ENCODE measurements around the gene NOL7.

- TF ChIP-seq CTCF (IDR thresholded peaks at IDR 0.05 in 2 of 3, conservative IDR thresholded peaks at IDR 0.05 in 1 of 3; ENCODE audit: borderline replicate concordance in 1 of 3, insufficient read depth in 1 of 3, low read depth in 2 of 3, low read length in 2 of 3) = no peak
- no peak for TF ChIP-seq EGR1 (IDR thresholded peaks at IDR 0.05; ENCODE audit: low read depth)
- no peak for TF ChIP-seq ELF1 (IDR thresholded peaks at IDR 0.05; ENCODE audit: borderline replicate concordance, low read depth)
- TF ChIP-seq FOSL1 (IDR thresholded peaks at IDR 0.05; ENCODE audit: low read depth) = no peak
- no peak for TF ChIP-seq POLR2A (IDR thresholded peaks at IDR 0.05; ENCODE audit: borderline replicate concordance, extremely low read depth, insufficient read depth, insufficient read length)
- no peak for TF ChIP-seq YY1 (IDR thresholded peaks at IDR 0.05; ENCODE audit: extremely low read depth, insufficient replicate concordance, low read depth, low read length)
- no peak for TF ChIP-seq SIN3A (IDR thresholded peaks at IDR 0.05; ENCODE audit: low read depth)
- TF ChIP-seq POLR2AphosphoS5 (IDR thresholded peaks at IDR 0.05; ENCODE audit: low read depth, low read length) = no peak
- TF ChIP-seq SP1 (IDR thresholded peaks at IDR 0.05; ENCODE audit: low read depth) = no peak
- no peak for TF ChIP-seq ZNF274 (IDR thresholded peaks at IDR 0.05; ENCODE audit: low read depth, low read length)
- TF ChIP-seq CBX3 (IDR thresholded peaks at IDR 0.05; ENCODE audit: low read depth) = no peak
- TF ChIP-seq RAD21 (IDR thresholded peaks at IDR 0.05; ENCODE audit: low read depth) = no peak
- no peak for TF ChIP-seq JUND (IDR thresholded peaks at IDR 0.05)
These were observed 52.5 kb downstream of the NOL7 start for GRCh38 chr6:13667655-13668054.
